Mesodermal cell (in vitro differentiated cells): ENCODE results near the gene RPL10.

Source experiments
- H3K27ac ChIP-seq: 2 replicates; pipeline ENCODE4 v1.7.0; 2013; ENCODE audit warnings: mild to moderate bottlenecking, low read depth, low read length, moderate library complexity; ENCODE audit not compliant: severe bottlenecking
- H3K36me3 ChIP-seq: 2 replicates; pipeline ENCODE4 v1.7.1; 2013; ENCODE audit warnings: mild to moderate bottlenecking, low read length, moderate library complexity; ENCODE audit not compliant: control insufficient read depth, insufficient read depth
- H3K4me1 ChIP-seq: one replicate; pipeline ENCODE4 v1.7.1; 2013; ENCODE audit warnings: mild to moderate bottlenecking, low read length; ENCODE audit not compliant: insufficient read depth, control insufficient read depth, poor library complexity, severe bottlenecking
- H3K4me3 ChIP-seq: 2 replicates; pipeline ENCODE4 v1.7.0; 2013; ENCODE audit warnings: low read length, control low read depth, mild to moderate bottlenecking; ENCODE audit not compliant: insufficient read depth, poor library complexity, severe bottlenecking; ENCODE audit errors: extremely low read depth
- H3K9me3 ChIP-seq: 2 replicates; pipeline ENCODE4 v1.7.1; 2013; ENCODE audit warnings: mild to moderate bottlenecking, low read length, moderate library complexity; ENCODE audit not compliant: control insufficient read depth
- WGBS, 2 experiments: methylation state at CpG; one replicate each; pipeline ENCODE4 v1.1.5; 2013; ENCODE audit warnings: missing lambda C conversion rate in 2 of 2; ENCODE audit not compliant: insufficient coverage in 2 of 2; 5-methylcytosine and 5-hydroxymethylcytosine counted together

Gene RPL10

DNA sequence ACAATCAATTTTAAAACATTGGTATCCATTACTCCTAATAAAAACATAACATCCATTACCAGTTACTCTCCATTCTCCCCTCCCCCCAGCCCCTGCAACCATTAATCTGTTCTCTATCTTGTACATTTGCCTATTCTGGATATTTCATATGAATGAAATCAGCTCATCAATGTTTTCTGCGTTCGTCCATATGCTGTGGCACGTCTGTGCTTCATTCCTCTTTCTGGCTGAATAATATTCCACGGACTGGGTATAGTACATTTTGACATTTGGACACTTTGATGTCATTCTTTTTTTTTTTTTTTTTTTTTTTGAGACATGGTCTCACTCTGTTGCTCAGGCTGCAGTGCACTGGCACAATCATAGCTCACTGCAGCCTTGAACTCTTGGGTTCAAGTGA lies 5.7 kb downstream of the RPL10 start:
- Histone ChIP-seq H3K4me3 (no peak overlapping the region), H3K9me3 (no peaks in the 10 kb centered on the region), H3K36me3 (peaks cover 16% of the 10 kb centered on the region), H3K27ac (no peak overlapping the region), H3K4me1 (peaks cover 4% of the 10 kb centered on the region)
- 93% methylated on average over 3 of the region's 4 CpGs; no CpG with 5 or more reads in 1 of the 2 experiments for WGBS, 2 experiments

DNA sequence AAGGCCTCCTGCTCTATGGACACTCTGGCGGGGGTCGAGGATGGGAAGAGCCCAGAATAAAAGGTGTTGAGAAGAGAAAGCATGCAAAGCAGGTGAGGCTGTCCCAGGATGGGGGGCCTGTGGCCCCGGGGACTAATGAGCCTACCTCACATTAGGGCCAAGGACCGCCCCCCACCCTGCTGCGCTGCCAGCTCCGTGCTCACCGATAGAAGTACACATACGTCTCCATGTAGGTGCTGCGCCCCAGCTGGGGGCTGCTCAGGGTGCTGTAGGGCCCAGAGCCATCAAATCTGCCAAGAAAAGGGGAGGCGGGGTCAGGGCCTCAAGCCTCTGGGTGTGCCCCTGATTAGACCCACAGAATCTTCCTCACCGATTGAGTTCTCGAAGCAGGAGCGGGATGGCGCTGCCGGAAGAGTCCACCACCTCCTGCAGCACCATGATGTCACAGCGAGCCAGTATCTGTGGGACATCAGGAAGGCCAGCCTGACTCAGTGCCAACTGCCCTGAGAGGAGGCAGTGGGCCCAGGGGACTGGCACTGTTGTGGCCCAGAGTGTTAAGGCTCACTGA lies 6.5 kb downstream of the RPL10 start:
- Histone ChIP-seq H3K36me3 (peaks cover 7% of the 10 kb centered on the region), H3K4me3 (no peak overlapping the region), H3K27ac (no peak overlapping the region), H3K4me1 (peaks cover 4% of the 10 kb centered on the region), H3K9me3 (no peaks in the 10 kb centered on the region)
- WGBS, 2 experiments, result 95% methylated on average over 8 of the region's 16 CpGs; no CpG with 5 or more reads in 1 of the 2 experiments

DNA sequence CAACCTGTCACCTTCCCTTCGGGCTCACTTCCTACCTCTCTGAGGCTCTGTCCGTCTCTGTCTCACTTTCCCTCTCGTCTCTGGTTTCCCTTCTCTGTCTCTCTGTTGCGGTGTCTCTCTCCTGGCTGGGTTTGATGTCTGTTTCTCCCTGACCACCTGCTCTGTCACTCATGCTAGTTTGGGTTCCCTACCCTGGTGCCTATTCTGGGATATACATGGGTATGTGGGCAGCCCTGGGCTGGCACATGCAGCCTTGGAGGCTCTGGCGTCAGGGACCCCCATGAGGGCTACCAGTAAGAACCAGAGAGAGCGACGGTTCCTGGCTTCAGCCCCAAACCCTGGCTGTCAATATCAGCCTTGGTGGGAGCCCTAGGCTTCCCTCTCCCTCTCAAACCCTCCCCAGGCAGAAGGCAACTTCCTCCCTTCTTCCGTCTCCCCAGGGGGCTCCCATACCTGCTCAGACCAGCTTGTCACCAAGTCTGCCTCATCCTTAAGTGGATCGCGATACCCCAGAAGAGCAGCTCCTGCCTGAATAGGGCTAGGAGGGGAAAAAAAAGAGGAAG lies 10.6 kb downstream of the RPL10 start:
- H3K27ac ChIP-seq, result peak overlapping the region; percentile 66
- no peaks in the 10 kb centered on the region for H3K9me3 ChIP-seq
- peaks cover 8% of the 10 kb centered on the region for H3K4me1 ChIP-seq
- WGBS, 2 experiments, result 74% methylated on average over 6 of the region's 10 CpGs; no CpG with 5 or more reads in 1 of the 2 experiments
- peaks cover 2% of the 10 kb centered on the region for H3K36me3 ChIP-seq
- H3K4me3 ChIP-seq, result peak overlapping the region; percentile 34

DNA sequence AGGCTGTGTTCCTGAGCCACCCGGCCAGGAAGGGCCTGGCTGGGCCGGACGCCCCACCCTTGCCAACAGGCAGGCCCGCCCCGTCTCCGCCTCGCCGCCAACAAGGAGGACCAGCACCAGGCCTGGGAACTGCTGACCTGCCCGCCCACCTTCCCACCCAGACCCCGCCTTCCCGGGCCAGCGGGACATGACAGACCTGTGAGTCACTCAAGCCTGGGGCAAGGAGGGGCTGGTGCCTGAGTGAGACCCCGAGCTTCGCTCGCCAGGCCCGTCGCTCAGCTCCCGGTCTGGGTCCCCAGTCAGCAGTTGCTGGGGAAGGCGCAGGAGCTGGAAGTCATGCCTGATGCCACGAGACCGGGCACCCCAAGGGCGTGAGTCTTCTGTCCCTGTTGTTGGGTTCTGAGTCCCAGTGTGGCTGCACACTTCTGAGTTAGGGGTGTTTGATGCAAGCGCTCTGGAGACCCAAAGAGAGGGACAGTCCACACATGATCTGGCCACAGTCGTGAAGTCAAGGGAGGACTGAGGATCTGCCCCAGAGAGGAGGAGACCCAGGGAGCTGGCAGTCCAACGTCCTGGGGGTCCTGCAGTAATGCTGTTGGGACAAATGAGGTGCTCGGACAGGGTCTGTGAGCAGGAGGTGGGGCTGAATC lies 11.2 kb downstream of the RPL10 start, which contains the start of gene DNASE1L1:
DNASE1L1 (minus strand) TSS at position 33 of the 650 bp plus-strand sequence. CDS start 3,686 bp downstream, outside the sequence.
- Histone ChIP-seq H3K4me3 (peak within 1 kb of the TSS; percentile 34), H3K9me3 (no peaks in the 10 kb centered on the region), H3K4me1 (peaks cover 8% of the 10 kb centered on the region), H3K36me3 (peaks cover 6% of the 10 kb centered on the region), H3K27ac (peak within 1 kb of the TSS; percentile 88)
- 0 to 25% methylated on average over 5 to 11 of the region's 26 CpGs for WGBS, 2 experiments

DNA sequence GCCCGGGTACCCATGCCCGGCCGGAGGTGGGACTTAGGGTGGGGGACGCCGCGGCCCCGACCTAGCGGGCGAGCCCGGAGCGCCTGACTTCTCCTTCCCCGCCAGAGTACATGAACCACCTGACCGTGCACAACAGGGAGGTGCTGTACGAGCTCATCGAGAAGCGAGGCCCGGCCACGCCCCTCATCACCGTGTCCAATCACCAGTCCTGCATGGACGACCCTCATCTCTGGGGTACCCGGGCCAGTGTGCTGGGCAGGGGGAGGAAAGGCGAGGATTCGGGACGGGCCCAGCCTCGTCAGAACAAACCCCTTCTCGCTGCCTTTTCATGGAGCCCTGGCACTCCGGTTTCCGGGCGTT lies 13.8 kb downstream of the RPL10 start:
- peaks cover 6% of the 10 kb centered on the region for H3K36me3 ChIP-seq
- 0 to 35% methylated on average over 4 of the region's 29 CpGs for WGBS, 2 experiments
- peaks cover 8% of the 10 kb centered on the region for H3K4me1 ChIP-seq
- H3K9me3 ChIP-seq, result no peaks in the 10 kb centered on the region
- H3K27ac ChIP-seq, result no peak overlapping the region
- peak overlapping the region; percentile 57 for H3K4me3 ChIP-seq

DNA sequence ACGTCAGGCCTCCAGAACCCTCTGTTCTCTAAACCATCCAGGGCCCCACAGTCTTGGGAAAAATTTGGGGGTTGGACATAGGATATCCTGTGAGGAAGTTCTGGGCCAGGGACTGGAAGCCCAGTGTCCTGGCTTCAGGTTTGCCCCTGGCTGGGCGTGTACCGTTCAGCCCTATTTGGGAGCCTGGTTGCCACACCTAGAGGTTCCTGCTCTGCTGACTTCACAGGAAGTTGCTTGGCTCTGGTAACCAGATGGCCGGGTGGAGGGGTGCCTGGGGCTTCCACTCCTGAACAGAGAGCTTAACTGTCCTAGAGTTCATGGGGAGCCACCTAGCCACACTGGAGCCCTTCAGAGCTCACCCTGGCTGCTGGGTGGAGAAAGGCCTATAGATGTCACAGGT lies 14.3 kb downstream of the RPL10 start:
- H3K27ac ChIP-seq, result no peak overlapping the region
- H3K4me1 ChIP-seq, result peaks cover 8% of the 10 kb centered on the region
- peak overlapping the region; percentile 57 for H3K4me3 ChIP-seq
- 79 to 80% methylated on average over 1 to 2 of the region's 4 CpGs for WGBS, 2 experiments
- H3K9me3 ChIP-seq, result no peaks in the 10 kb centered on the region
- H3K36me3 ChIP-seq, result peaks cover 6% of the 10 kb centered on the region

DNA sequence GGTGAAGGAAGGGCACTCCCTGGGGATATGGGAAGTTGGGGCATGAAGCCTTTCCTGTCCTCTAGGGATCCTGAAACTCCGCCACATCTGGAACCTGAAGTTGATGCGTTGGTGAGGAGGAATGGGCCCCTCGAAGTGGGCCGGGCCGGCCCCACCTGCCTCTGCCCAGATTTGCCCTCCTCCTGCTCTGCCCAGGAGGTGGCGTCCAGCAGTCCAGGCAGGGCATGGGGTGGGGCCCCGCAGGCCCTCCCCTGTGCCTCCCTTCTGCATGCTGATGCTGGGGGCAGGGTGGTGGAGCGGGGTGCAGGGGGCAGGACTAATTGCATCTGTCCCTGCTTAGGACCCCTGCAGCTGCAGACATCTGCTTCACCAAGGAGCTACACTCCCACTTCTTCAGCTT lies 15.0 kb downstream of the RPL10 start:
- Histone ChIP-seq H3K4me1 (peaks cover 8% of the 10 kb centered on the region), H3K9me3 (no peaks in the 10 kb centered on the region), H3K27ac (no peak overlapping the region), H3K36me3 (peaks cover 6% of the 10 kb centered on the region), H3K4me3 (no peak overlapping the region)
- 91% methylated on average over 7 of the region's 8 CpGs; no CpG with 5 or more reads in 1 of the 2 experiments for WGBS, 2 experiments

DNA sequence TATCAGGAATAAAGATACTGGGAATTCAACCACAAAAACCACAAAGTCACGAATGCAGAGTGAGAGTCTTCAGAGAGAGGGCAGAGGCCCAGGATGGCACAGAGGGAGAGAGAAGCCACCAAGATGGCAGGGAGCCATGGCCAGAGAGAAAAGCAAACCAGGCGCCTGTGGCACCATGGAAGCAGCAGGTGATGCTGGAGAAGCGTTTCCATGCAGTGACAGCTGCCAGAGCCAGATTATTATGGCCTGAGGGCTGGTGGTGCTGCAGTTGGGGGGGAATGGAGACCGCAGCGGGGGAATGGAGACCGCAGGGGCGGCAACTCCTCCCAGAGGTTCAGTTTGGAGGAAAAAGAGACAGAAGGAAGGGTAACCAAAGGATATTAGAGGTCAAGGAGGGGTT lies 19.0 kb downstream of the RPL10 start:
- Histone ChIP-seq H3K27ac (no peak overlapping the region), H3K4me3 (no peak overlapping the region), H3K4me1 (peaks cover 4% of the 10 kb centered on the region), H3K9me3 (no peaks in the 10 kb centered on the region), H3K36me3 (peaks cover 6% of the 10 kb centered on the region)
- 94 to 100% methylated on average over 2 to 4 of the region's 7 CpGs for WGBS, 2 experiments

DNA sequence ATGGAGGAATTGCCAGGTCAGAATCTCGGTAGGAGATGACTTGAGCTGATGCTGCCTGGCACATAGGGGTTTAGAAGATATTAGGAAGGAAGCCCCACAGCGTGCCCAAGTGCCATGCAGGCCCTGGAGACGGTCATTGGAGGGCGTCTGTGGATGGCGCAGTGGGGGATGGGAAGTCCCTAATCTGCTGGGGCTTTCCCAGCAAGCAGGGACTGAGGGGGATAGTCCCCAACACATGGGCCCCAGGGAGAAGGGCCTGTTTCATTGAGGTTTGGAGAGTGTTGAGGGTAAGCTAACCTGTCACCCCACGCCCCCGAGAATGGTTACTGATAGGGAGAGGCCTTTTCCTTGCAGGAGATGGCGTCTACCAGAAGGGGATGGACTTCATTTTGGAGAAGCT lies 21.0 kb downstream of the RPL10 start:
- no peaks in the 10 kb centered on the region for H3K4me1 ChIP-seq
- no peak overlapping the region for H3K4me3 ChIP-seq
- H3K36me3 ChIP-seq, result peaks cover under 1% of the 10 kb centered on the region
- H3K9me3 ChIP-seq, result no peaks in the 10 kb centered on the region
- H3K27ac ChIP-seq, result no peak overlapping the region
- WGBS, 2 experiments, result 100% methylated on average over 4 to 5 of the region's 8 CpGs

DNA sequence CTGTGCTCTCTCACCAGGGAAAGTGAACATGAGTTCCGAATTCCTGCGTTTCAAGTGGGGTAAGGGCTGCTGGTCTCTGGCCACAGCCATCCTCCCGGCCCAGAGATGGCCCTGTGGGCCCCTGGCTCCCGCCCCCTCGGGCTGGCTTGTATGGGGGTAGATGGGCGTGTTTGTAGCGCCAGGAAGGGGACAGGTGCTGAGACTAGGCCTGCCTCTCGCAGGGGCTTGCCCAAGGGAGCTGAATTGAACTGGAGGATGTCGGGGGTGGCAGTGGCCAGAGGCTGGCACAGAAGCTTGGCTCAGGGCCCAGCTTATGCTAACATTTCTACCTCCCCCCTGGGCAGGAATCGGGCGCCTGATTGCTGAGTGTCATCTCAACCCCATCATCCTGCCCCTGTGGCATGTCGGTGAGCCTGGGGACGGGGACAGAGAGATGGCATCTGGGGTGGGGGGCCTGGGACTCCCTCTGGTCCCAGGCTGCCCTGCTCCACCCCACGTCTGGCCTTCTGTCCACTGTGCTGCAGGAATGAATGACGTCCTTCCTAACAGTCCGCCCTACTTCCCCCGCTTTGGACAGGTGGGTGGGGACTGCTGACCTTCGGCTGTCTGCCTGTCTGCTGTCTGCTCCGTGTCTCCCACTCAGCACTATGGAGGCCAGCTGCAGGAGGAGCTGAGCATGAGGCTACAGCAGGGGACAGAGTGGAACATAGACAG lies 21.7 kb downstream of the RPL10 start:
- no peak overlapping the region for H3K4me3 ChIP-seq
- H3K4me1 ChIP-seq, result peaks cover 3% of the 10 kb centered on the region
- WGBS, 2 experiments, result 94% methylated on average over 7 of the region's 19 CpGs; no CpG with 5 or more reads in 1 of the 2 experiments
- no peaks in the 10 kb centered on the region for H3K9me3 ChIP-seq
- no peak overlapping the region for H3K27ac ChIP-seq
- no peaks in the 10 kb centered on the region for H3K36me3 ChIP-seq
